Ovary (tissue), 3 donors: ENCODE results near the gene RAP1GAP2.

Experiments used
- POLR2A ChIP-seq: fragments of 450-650 bp; IDR thresholded peaks from one replicate; pipeline ENCODE4 v1.6.1; 2017; ENCODE audit warnings: antibody characterized with exemption, mild to moderate bottlenecking, moderate library complexity
- TF ChIP-seq, protein P1 (sequence below), 3 donors: fragments of 450-650 bp in 2 of 3; fragments of 200-600 bp in 1 of 3; IDR thresholded peaks; one replicate each; pipeline versions ENCODE4 v1.5.1 to v1.8.0; 2016 to 2022; ENCODE audit warnings: antibody characterized with exemption in 3 of 3, mild to moderate bottlenecking in 1 of 3
- donor health status: DM: no; HTN: no; CAD: no.

DNA sequence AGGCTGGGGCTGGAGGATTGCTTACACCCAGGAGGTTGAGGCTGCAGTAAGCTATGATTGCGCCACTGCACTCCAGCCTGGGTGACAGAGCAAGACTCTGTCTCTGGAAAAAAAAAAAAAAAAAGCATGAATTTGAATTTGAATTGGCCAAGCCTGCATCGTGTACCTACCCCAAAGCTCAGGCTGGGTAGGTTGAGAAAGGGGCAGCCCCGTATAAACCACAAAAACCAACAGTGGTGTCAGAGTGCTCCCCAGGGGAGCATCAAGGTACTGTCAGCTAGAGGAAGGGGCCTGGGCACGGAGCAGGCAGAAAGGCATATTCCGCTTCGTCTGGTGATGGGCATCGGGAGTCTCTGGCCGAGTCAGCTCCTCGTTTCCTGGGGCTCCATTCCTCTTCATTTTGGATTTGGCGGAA lies 40.9 kb downstream of the RAP1GAP2 start:
- TF ChIP-seq, protein P1, sequence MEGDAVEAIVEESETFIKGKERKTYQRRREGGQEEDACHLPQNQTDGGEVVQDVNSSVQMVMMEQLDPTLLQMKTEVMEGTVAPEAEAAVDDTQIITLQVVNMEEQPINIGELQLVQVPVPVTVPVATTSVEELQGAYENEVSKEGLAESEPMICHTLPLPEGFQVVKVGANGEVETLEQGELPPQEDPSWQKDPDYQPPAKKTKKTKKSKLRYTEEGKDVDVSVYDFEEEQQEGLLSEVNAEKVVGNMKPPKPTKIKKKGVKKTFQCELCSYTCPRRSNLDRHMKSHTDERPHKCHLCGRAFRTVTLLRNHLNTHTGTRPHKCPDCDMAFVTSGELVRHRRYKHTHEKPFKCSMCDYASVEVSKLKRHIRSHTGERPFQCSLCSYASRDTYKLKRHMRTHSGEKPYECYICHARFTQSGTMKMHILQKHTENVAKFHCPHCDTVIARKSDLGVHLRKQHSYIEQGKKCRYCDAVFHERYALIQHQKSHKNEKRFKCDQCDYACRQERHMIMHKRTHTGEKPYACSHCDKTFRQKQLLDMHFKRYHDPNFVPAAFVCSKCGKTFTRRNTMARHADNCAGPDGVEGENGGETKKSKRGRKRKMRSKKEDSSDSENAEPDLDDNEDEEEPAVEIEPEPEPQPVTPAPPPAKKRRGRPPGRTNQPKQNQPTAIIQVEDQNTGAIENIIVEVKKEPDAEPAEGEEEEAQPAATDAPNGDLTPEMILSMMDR (IDR thresholded peaks at IDR 0.05) = no peak
- no peak for TF ChIP-seq POLR2A
